ENCODE results near the gene TBL1X.

Gene TBL1X

DNA sequence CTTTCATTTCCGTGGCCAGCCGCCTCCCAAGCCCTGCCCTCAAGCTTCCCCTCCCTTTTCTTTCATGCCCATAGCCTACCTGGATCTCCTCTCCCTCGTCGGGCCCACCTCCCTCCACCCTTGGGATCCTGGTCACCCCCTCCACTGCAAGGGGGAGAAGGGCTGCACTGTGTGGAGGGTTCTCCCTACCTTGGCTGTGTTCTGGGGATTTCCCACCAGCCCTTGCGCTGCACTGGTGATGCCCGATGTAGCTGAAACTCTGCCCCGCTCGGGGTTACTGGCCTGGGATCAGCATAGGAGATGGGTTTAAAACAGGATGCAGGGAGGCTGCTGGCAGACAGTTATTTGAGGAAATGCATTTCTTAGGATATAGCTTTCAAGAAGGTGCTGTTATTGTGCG, 128.9 kb downstream of the TBL1X start:
- no peak for DNase-seq

DNA sequence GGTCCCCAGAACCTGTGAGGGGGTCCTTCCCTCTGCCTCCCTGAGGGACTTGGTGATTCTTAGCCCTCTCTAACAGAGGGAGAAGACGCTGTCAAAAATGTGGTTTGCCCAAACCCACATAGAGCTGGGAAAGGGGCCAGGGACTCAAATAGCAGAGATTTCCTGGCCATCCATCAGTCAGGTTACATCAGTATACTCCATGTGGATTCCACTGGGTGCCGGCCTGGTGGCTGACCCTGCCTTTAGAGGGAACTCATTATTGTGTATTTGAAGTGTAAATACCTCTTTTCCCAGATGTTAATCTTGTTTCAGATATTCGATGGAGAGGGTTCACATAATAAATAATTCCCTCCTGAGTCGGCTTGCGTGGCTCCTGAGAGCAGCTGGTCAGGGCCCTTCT, 130.3 kb downstream of the TBL1X start:
- DNase-seq, result no peak

DNA sequence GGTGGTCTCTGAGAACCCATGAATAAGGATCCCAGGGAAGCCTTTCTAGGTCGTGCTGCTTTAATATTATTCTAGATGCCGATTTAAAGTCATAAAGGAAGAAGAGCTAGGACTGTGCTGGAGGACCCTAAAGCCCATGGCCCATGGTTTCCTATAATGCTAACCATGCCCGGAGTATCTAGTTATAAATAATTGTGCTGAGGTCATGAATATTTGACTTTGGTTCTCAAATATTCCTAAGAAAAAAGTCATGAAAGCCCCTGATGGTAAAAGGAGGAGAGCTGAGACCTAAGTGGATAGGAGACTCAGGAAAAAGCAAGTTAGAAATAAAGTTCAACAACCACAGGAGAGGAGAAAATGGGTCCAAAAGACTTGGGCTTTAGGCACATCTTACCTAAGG, 132.0 kb downstream of the TBL1X start:
- no peak for DNase-seq

DNA sequence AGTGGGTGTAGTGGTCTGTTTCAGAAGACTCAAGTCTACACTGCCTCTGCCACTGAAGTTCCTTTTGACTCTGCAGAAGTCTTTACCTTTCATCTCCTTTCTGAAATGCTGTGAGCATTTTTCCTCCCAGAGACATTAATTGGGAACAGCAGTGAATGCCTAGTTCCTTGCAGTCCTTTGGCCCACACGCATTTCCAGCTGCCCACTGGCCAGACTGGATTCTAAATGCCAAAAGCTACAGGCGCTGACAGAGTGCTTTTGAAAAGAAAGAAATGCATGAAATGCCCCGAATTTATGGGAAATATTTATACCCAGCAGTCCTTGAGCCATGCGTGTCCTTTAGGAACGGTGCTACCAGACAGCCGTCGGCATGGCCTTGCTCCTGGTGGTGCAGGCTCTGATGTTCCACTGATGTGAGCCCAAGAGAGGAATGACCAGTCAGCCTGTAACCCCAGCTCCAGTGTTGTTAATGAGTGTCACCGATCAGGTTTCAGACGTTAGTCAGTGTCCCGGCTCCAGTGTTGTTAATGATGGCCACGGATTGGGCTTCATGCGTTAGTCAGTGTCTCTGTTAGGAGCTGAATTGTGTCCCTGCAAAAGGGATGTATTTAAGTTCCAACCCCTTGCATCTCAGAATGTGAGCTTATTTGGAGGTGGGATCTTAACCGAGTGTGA, 132.6 kb downstream of the TBL1X start:
- DNase-seq, result no peak

DNA sequence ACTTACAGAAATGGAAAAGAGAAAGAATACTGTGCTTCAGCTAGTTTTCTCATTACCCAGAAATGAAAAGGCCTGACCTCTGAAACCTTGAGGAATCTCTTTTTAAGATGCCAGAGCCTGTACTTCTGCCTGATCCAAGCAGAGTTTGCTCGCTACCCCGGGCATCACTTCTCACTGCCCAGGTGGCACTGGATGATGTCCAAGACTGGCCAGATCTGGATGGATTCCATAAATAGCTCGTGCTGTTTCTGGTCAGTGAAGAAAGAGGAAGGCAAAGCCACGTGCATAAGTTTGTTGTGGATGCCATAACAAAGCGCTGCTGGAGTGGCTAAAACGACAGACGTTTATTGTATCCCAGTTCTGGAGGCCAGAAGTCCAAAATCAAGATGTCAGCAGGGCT, 133.5 kb downstream of the TBL1X start:
- no peak for DNase-seq

DNA sequence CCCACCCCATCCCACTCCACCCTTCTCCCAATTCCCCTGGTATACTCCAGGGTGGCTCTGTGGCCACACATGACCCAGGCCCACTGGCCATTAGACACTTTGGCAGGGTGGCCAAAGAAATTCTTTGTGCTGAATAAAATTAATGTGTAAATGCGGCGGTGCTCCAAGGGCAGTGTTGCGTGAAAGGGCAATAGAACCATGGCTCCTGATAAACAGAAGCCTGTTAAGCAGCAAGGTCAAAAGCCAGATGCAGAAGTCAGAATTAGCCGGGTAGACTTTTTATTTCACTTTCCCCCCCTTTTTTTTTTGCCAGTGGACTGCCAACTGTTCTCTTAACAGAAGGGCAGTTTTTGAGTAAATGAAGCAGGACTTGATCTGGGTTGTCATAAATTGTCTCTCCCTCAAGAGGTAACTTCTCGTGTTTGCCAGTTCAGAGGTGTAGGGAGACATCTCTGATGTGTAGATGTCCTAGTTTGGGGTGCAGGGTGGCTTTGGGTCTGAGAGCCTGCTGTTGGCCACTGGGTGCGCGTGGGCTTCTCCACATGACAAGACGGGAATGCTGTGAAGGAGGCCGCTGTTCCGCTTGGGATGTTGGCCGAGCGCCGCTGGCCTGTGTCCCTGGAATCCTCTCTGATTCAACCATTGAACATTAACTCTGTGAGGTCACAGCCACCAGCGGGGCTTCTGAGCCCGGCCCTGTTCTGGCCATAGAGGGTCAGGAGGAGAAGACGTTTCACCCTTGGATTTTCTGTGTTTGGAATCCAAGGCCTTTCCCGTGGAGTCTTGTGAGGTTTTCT, 139.5 kb downstream of the TBL1X start:
- no peak for DNase-seq

DNA sequence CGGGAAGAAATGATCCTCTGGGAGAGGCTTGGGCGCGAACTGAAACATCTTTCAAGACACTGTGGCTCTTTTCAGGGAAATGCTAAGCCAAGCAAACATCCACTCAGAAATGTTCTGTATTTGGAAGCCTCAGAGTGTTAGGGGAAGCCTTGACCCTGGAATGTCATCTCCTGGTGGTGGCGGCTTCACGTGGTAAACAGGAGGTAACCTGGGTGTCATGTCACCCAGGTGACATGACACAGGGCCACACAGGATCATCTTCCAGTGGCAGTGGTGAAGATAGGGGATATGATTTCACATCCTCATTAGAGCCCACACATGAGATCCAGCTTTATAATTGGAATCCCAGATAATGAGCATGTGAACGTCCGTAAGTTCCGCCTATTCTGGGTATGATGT, 140.0 kb downstream of the TBL1X start:
- no peak for DNase-seq

DNA sequence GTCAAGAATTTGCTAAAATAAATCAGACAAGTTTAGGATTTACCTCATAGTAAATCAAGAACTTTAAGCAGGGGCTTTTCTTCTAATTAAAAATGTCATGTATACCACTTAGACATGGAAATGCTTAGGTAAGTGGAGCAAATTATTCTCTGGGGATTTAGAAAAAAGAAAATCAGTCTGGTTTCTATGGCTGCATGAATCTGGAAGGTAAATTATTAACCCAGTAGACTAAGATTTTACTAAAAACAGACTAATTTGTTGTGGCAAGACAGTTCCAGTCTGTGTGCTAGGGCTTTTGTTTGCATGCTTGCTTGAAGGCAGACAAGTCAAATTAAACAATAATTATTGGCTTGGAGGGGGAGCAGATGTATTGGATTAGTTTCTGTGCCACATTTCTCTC, 140.6 kb downstream of the TBL1X start:
- DNase-seq, result no peak

DNA sequence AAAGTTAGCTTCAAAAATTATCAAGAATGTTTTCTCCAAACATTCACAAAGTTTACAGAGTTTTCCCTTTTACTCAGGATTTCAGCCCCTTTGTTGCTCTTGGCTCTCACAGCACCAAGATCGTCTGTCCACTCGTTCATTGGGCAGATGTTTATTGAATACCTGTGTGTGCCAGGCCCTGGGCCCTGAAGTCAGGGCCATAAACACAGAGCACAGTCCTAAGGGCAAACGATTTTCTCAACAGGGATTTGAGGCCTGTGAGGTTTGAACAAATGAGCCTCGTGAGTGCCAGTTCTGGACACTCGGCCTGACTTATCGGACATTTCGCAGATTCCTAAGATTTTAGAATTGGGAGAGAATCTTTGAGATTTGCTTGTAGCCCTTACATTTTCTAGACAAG, 142.1 kb downstream of the TBL1X start:
- no peak for DNase-seq

DNA sequence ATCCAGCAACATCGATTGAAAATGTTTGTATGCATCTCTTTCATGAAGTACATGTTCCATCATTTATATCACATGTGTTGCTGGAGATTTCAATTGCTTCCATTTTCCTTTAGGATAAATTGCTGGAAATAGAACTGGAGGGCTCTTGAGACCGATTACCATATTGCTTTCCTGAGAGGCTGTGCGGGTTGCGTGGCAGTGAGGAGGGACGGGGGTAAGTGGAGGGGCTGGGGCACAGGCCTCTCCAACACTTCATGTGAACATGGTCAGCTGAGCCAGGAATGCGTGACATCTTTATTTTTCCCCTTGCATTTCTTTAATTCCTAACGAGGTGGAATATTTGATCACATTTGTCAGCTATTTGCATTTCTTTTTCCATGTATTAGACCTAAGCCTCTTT, 144.6 kb downstream of the TBL1X start:
- peak; percentile 23 for DNase-seq

DNA sequence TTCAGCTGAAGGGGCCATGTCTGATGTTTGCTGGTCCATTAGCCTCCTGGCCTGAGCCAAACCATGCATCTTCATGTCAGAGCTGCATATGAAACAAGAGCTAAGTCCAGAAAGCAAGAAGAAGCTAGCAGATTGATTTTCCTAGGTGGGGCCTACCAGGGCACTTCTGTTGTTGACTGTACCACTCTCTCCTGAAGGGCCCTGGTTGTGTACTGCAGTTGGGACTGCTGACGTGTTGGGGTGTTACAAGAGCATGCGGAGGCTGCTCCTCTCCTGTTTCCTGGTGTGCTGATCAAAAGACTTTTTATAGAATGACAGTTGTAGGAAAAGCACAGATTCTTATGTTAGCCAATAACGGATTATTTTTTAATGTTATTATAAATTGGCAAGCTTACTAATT, 145.1 kb downstream of the TBL1X start:
- DNase-seq, result no peak

DNA sequence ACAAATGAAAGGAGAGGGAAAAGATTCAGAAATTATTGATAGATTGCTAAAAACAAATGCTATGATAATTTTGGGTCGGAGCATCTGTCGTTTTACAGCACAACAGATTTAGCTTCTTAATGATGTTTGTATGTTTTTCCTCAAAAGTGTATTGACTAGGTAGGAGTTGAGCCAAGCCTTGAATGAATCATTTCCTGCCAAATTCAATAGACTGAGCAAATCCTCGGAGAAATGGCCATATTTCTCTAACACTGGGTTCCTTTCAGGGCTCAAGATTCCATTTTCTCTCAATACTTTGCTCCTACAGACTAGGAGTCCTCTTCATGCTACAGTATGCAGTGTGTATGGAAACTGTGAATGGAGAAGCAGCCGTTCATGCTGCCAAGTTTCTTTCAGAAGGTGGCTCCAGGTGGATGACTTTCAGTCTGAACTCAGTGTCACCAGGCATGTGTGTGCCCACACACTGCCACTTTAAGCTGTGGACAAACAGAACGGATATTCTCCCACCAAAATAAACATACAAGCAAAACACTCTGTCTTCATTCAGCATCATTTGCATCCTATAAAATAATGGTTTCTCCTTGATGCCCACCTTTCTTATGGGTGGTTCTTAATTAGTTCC, 146.0 kb downstream of the TBL1X start:
- no peak for DNase-seq

DNA sequence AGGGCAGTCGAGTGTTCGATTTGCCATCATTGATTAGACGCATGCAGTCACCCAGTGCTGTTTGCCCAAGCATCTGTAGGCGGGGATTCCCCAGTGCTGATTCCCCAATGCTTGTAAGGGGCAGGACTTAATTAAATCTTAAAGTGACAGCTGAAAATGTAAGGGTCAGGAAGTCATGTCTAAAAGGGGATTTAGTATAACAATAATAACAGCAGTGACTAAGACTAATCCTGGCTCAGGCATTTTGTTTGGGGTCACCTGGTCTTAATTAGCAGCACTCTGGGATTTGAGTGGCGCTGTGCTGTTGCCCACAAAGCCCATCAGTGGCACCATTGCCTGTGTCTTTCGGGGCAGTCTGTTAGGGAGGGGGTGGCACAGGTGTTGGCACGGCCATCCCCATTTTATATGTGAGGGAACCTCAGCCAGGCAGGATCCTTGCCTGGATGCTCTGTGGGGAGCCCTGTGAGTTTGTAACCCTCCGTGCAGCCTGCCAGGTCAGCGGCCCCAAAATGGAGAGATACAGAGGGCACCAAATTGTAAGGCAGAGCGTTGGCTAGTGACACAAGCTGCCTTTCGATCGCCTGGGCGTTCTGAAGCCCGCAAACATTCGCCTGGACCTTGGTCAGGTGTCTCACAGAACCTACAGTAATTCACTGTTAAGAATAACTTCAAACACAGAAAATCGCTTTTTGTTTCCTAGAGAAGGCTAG, 146.7 kb downstream of the TBL1X start:
- no peak for DNase-seq

DNA sequence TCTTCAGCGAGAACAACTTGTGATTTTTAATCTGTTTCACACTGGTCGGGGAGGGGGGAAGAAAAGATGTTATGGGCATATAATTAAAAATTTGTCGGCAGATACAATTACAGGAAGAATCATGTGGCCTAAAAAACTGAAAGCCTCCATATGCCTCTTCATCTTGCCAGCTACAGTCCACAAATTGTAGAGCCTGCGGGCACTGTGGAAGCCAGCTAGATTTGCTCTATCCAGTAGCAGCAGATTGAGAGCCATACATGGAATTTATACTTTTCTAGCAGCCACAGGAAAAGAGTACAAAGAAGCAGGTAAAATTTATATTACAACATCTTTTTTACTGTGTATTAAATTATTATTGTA, 147.3 kb downstream of the TBL1X start:
- DNase-seq, result no peak

DNA sequence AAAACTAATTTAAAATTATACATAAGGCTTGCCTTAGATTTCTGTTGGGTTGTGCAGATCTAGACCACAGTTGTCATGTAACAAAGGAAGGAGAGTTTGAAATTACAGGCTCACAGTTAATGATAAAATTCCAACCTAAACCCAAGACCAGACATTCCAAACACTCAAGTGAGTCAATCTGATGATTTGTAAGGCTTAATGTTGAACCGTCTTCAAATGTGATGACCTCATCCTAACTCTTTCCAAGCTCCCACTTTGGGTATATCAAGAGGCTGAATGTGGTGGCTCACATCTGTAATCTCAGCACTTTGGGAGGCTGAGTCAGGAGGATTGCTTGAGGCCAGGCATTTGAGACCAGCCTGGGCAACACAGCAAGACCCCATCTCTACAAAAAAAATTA, 149.2 kb downstream of the TBL1X start:
- no peak for DNase-seq

DNA sequence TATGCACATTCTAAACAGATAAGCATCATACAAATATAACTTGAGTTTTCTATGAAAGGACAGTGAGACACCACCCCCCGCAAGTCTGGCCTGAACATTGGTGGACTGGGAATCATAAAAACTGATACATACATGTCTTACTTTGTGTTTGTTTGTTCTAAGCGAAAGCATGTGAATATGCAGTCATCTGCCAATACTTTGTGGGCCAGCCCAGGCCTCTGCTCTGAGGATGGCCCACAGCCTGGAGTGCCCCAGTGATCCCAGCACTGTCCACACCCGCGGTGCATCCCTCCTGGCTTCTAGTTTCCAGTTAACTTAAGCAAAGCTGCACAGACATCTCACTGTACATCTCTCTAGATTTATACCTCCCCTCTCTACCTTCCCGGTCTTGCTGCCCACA, 154.3 kb downstream of the TBL1X start:
- no peak for DNase-seq

DNA sequence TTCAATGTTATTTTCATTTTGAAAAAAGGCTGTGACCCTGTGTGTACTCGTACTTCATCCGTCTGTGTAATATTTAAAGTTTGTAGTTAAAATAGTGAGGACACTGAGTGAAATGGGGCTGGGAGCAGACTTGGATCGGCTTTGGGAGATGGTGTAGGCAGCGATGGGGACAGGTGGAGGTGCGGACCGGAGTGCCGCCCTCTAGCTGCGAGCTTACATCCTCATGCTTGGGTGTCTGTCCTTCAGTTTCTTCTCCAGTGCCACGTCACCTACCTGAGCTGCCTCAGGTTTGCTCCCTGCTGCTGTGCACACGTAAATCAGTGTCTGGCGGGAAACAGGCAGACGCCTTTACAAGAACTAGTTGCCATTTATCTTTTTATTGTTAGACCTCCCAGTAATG, 154.7 kb downstream of the TBL1X start:
- DNase-seq, result no peak

DNA sequence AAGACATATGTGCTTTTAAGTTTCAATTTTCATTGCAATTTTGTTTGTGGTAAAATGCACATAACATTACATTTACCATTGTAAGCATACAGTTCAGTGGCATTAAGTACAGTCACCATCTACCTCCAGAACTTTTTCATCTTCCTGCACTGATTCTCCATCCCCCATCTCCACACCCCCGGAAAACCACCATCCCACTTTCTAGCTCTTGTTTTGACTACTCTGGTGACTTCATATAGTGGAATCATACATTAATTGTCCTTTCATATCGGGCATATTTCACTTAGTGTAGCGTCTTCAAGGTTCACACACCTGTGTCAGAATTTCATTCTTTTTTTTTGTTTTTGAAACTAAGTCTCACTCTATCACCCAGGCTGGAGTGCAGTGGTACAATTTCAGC, 157.3 kb downstream of the TBL1X start:
- no peak for DNase-seq

DNA sequence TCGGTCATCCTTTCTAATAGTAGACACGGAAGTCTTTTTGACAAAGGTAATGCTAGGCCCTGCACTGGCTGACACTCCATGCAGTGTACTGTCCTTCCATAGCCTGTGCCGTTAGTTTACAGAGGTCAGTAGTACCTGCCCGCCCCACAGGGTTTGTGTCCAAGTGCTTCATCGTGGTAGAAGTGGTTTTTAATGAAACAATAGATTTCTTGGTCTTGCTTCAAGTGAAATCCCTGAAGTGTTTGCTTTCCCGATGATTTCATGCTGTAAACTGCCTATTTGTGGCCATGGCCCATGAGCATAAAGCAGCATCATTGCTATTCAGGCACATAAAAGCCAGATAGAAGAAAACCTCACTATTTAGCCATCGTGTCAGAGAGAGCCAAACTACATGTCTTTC, 161.5 kb downstream of the TBL1X start:
- DNase-seq, result peak; percentile 43

DNA sequence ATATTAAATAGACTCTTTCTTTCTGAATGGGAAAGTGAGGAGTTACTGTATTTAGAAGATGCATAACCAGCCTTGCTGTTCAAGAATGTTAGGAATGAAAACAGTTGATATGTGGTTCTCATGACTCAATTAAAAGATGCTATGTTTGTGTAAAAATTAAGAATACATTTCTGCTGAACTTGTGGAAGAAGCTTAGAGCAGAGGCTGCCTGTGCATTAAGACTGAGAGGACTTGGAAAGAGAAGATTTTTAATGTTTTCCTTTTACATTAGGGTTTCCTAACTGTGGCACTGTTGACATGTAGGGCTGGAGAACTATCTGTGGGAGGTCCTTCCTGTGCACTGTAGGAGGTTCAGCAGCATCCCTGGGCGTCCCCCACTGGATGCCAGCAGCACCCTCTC, 163.1 kb downstream of the TBL1X start:
- no peak for DNase-seq

DNA sequence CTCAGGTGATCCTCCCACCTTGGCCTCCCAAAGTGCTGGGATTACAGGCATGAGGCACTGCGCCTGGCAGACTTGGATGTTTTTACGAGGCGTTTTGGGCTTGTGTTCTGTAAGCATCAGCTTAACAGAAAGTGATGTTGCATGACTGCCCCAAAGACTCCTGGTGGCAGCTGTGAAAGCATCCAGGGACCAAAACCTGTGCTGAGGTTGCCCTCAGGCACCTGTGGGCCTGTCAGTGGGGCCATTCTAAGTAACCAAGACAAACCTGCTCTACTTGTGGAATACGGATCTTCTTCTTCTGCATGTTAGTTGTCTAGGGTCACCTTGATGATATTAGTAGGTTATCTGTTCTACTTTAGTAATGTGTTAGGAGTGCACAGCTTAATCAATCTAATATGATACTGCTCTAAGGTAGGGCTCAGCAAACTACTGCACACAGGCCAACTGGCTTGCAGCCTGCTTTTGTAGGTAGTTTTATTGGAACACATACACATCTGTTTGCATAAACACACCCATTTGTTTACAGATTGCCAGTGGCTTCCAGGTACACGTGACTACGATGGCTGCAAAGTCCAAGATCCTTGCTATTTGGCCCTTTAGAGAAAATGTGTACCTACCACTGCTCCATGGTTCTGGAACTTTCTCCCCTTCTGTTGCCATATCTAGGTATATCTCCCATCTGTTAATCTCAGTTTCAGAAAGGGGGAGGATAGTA, 164.1 kb downstream of the TBL1X start:
- no peak for DNase-seq

DNA sequence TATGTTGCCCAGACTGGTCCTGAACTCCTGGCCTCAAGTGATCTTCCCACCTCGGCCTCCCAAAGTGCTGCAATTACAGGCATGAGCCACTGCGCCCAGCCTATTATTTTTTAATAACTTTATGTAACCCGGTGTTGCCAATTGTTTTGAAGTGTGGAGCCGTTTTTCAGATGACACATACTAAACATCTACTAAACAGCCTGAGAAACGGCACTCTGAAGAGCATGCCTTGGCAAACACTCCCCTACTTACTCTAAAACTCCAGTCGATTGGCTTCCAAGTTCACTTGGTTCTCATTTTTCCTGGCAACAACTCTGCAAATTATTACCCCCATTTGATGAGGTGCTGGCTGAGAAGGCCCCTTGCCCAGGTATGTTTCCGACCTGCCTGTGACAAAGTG, 169.7 kb downstream of the TBL1X start:
- no peak for DNase-seq

DNA sequence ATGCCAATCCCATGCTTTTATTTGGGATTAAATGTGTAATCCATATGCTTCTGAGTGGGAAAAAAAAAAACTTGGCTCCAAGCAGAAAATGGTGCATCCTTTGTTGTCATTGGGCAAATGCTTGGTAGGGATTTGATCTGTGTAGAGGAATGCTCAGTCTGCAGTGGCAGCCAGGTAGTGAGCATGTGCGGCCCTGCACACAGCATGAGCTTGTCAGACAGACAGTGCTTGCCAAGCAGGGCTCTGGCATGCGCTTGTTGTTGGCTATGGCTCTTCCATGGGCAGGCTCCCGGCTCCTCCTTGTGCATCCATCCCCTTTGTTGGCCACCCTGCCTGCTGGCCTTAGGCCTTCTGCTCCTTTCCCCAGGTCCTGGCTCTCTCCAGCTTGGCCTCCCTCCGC, 170.5 kb downstream of the TBL1X start:
- DNase-seq, result no peak
